HepG2 (cell line): ENCODE data around the gene C2orf49. TPM values are rescaled to one million over a fixed set of nuclear protein-coding genes. Genes with fewer than 3 reads are reported as not detected.
A peak's percentile ranks its signal among the peaks of the same experiment; 100 is the strongest.

Experiments used
- HBP1 ChIP-seq: IDR thresholded peaks from 2 replicates; pipeline ENCODE4 v1.6.1; 2016; ENCODE audit warnings: low read depth, control low read depth
- IRF2 ChIP-seq: IDR thresholded peaks from 2 replicates; pipeline ENCODE4 v1.6.1; 2018; ENCODE audit warnings: missing genetic modification reagents, missing compliant biosample characterization
- JDP2 ChIP-seq: sonication (generic); formaldehyde crosslinking; IDR thresholded peaks from 2 replicates; pipeline ENCODE4 v1.8.1; 2022; ENCODE audit warnings: missing genetic modification reagents, borderline replicate concordance
- MXD4 ChIP-seq: IDR thresholded peaks from 2 replicates; pipeline ENCODE4 v1.6.1; 2016; ENCODE audit warnings: mild to moderate bottlenecking, missing biosample characterization, missing genetic modification reagents
- PHF8 ChIP-seq: sonication (generic); formaldehyde crosslinking; IDR thresholded peaks from 2 replicates; pipeline ENCODE4 v1.5.0; 2020; ENCODE audit warnings: missing genetic modification reagents
- RNF2 ChIP-seq: fragments of 450-650 bp; conservative IDR thresholded peaks from 2 replicates; pipeline ENCODE4 v1.6.1; 2016; ENCODE audit warnings: low read depth
- TFDP1 ChIP-seq: IDR thresholded peaks from 2 replicates; pipeline ENCODE4 v1.6.1; 2016; ENCODE audit warnings: missing compliant biosample characterization, missing genetic modification reagents, borderline replicate concordance
- ZBED4 ChIP-seq: sonication (generic); formaldehyde crosslinking; IDR thresholded peaks from 2 replicates; pipeline ENCODE4 v1.4.0; 2020; ENCODE audit warnings: missing genetic modification reagents, borderline replicate concordance
- ZBTB33 ChIP-seq: sonication (generic); formaldehyde crosslinking; IDR thresholded peaks from 2 replicates; pipeline ENCODE4 v1.4.0; 2020; ENCODE audit warnings: missing genetic modification reagents
- ZBTB38 ChIP-seq: sonication (generic); formaldehyde crosslinking; IDR thresholded peaks from 2 replicates; pipeline ENCODE4 v1.5.1; 2020; ENCODE audit warnings: mild to moderate bottlenecking, missing genetic modification reagents
- ZBTB7B ChIP-seq: sonication (generic); formaldehyde crosslinking; IDR thresholded peaks from 2 replicates; pipeline ENCODE4 v1.4.0; 2020; ENCODE audit warnings: missing genetic modification reagents
- ZNF225 ChIP-seq: sonication (generic); formaldehyde crosslinking; IDR thresholded peaks from 2 replicates; pipeline ENCODE4 v1.4.0; 2020; ENCODE audit warnings: mild to moderate bottlenecking, missing genetic modification reagents
- ZNF574 ChIP-seq: sonication (generic); formaldehyde crosslinking; IDR thresholded peaks from 2 replicates; pipeline ENCODE4 v1.4.0; 2020; ENCODE audit warnings: missing genetic modification reagents
- ZNF782 ChIP-seq: sonication (generic); formaldehyde crosslinking; IDR thresholded peaks from 2 replicates; pipeline ENCODE4 v1.4.0; 2020; ENCODE audit warnings: missing genetic modification reagents, mild to moderate bottlenecking, borderline replicate concordance
- ZNF883 ChIP-seq: sonication (generic); formaldehyde crosslinking; IDR thresholded peaks from 2 replicates; pipeline ENCODE4 v1.5.1; 2020; ENCODE audit warnings: mild to moderate bottlenecking, missing genetic modification reagents; ENCODE audit errors: not compliant biosample characterization
- ZSCAN21 ChIP-seq: sonication (generic); formaldehyde crosslinking; IDR thresholded peaks from 2 replicates; pipeline ENCODE4 v1.8.0; 2022; ENCODE audit warnings: mild to moderate bottlenecking, missing genetic modification reagents, moderate library complexity, borderline replicate concordance
- ZSCAN31 ChIP-seq: sonication (generic); formaldehyde crosslinking; IDR thresholded peaks from 2 replicates; pipeline ENCODE4 v1.5.0; 2020; ENCODE audit warnings: low read depth, mild to moderate bottlenecking, missing genetic modification reagents
- polyA plus RNA-seq, 8 experiments: library from polyadenylated mRNA; depleted of rRNA in 3 of 8; stranded (reverse) in 7 of 8; unstranded in 1 of 8; fragments of >200 nt; fragmentation: Illumina TruSeq in 4 of 8; extraction: Trizol in 4 of 8; gene quantifications; 2 replicates each; pipeline versions ENCODE4 v1.2.1 to v1.2.3, GENCODE V29; 2011 to 2016; ENCODE audit warnings: low read depth in 4 of 8, missing spikeins in 1 of 8, mixed read lengths in 1 of 8; ENCODE audit not compliant: insufficient read depth in 1 of 8
- total RNA-seq, 5 experiments: library from RNA; depleted of rRNA; stranded (reverse); fragments of >200 nt; fragmentation: Illumina TruSeq; extraction: Trizol; gene quantifications; 2 replicates each; pipeline ENCODE4 v1.2.3, GENCODE V29; 2016; ENCODE audit warnings: low read depth in 1 of 5

Gene C2orf49
- total and polyA plus RNA-seq, 2 of the 13 experiments (the other 11 are each of a cell fraction or from before 2014, with no cell fraction given): 24.7 to 28.8 TPM

GRCh38 chr2:105398336-105399206, 61.2 kb downstream of the C2orf49 start, which contains the start of gene FHL2 (continued):
- peak; percentile 93 for TF ChIP-seq ZBTB38 (CRISPR knock-in tag)
- TF ChIP-seq ZNF883 (CRISPR knock-in tag): peak; percentile 69
- 0 out of 2 replicates have a peak, but pooled peaks have one; percentile 36 for TF ChIP-seq ZNF782 (CRISPR knock-in tag)
- 0 out of 2 replicates have a peak, but pooled peaks have one; percentile 54 for TF ChIP-seq HBP1 (CRISPR knock-in tag)
- peak; percentile 91 for TF ChIP-seq ZBTB33
- peak; percentile 51; the same call in 1 of the 2 replicates for TF ChIP-seq PHF8 (CRISPR knock-in tag)
- TF ChIP-seq TFDP1 (CRISPR knock-in tag): peak; percentile 93
- TF ChIP-seq IRF2 (CRISPR knock-in tag): no peak
- peak; percentile 18; the same call in 1 of the 2 replicates for TF ChIP-seq ZBED4 (CRISPR knock-in tag)
- TF ChIP-seq ZSCAN21 (CRISPR knock-in tag): 0 out of 2 replicates have a peak, but pooled peaks have one; percentile 16
- peak; percentile 82; the same call in 1 of the 2 replicates for TF ChIP-seq ZBTB7B
- peak; percentile 81 for TF ChIP-seq ZSCAN31 (CRISPR knock-in tag)
- TF ChIP-seq MXD4: no peak
- TF ChIP-seq RNF2: peak; percentile 82
- TF ChIP-seq ZNF225 (CRISPR knock-in tag): no peak
- TF ChIP-seq JDP2: no peak
- TF ChIP-seq ZNF574 (CRISPR knock-in tag): peak; percentile 70
